Urinary bladder (tissue), 4 donors: Measurements from ENCODE around the gene CACNA1A. TPM values are rescaled to one million over a fixed set of nuclear protein-coding genes. Genes with fewer than 3 reads are reported as not detected.

Experiments used
- DNase-seq: peaks from one replicate; pipeline ENCODE4 v3.0.0-alpha.2; 2015; ENCODE audit errors: extremely low spot score
- H3K27ac ChIP-seq: one replicate; pipeline ENCODE4 v1.5.1; 2013; ENCODE audit warnings: low read depth, mild to moderate bottlenecking, moderate library complexity
- H3K36me3 ChIP-seq: one replicate; pipeline ENCODE4 v1.6.1; 2013; ENCODE audit warnings: mild to moderate bottlenecking, moderate library complexity; ENCODE audit not compliant: insufficient read depth
- H3K4me1 ChIP-seq: one replicate; pipeline ENCODE4 v1.6.1; 2013; ENCODE audit warnings: mild to moderate bottlenecking, moderate library complexity; ENCODE audit not compliant: insufficient read depth
- H3K4me3 ChIP-seq: one replicate; pipeline ENCODE4 v1.5.1; 2013; ENCODE audit warnings: low read depth, low read length
- WGBS: extraction: QIAGEN DNeasy Blood & Tissue Kit; methylation state at CpG from one replicate; pipeline ENCODE4 v1.1.7; 2013; 5-methylcytosine and 5-hydroxymethylcytosine counted together
- polyA plus RNA-seq: library from polyadenylated mRNA; stranded (reverse); fragments of 200-250 nt; gene quantifications from one replicate; pipeline ENCODE4 v1.2.3, GENCODE V29; 2013
- total RNA-seq: library from RNA; depleted of rRNA; stranded (reverse); fragments of >200 nt; gene quantifications from one replicate; pipeline ENCODE4 v1.2.3, GENCODE V29; 2014
- donor health status: healthy with polysubstance abuse.
- donor health status: healthy.

The CACNA1A gene
- total and polyA plus RNA-seq, 2 donors: 0.75 to 1.7 TPM

GRCh38 chr19:13476071-13476470 lies 30.2 kb downstream of the CACNA1A start:
- H3K4me1 ChIP-seq: no peaks in the 10 kb centered on the region
- DNase-seq: no peak
- WGBS: 74% methylated on average over 1 of the region's 1 CpG
- H3K4me3 ChIP-seq: no peak overlapping the region
- H3K36me3 ChIP-seq: no peaks in the 10 kb centered on the region
- H3K27ac ChIP-seq: no peak overlapping the region

- no peaks in the 10 kb centered on the region for H3K36me3 ChIP-seq
- no peak overlapping the region for H3K27ac ChIP-seq
- no peaks in the 10 kb centered on the region for H3K4me1 ChIP-seq
- H3K4me3 ChIP-seq: no peak overlapping the region
- no peak for DNase-seq
These were observed 31.2 kb downstream of the CACNA1A start for GRCh38 chr19:13475044-13475443.

- H3K4me1 ChIP-seq: no peaks in the 10 kb centered on the region
- H3K4me3 ChIP-seq: no peak overlapping the region
- H3K27ac ChIP-seq: no peak overlapping the region
- 79% methylated on average over 5 of the region's 5 CpGs for WGBS
- no peak for DNase-seq
- H3K36me3 ChIP-seq: no peaks in the 10 kb centered on the region
These were observed 39.6 kb downstream of the CACNA1A start for GRCh38 chr19:13466697-13467096.

GRCh38 chr19:13463296-13463695 lies 43.0 kb downstream of the CACNA1A start:
- H3K4me3 ChIP-seq: no peak overlapping the region
- H3K4me1 ChIP-seq: no peaks in the 10 kb centered on the region
- 13% methylated on average over 6 of the region's 6 CpGs for WGBS
- H3K27ac ChIP-seq: no peak overlapping the region
- no peaks in the 10 kb centered on the region for H3K36me3 ChIP-seq
- no peak for DNase-seq

GRCh38 chr19:13461536-13461935 lies 44.7 kb downstream of the CACNA1A start:
- Histone ChIP-seq H3K4me3 (no peak overlapping the region), H3K4me1 (no peaks in the 10 kb centered on the region), H3K36me3 (no peaks in the 10 kb centered on the region), H3K27ac (no peak overlapping the region)
- 76% methylated on average over 12 of the region's 12 CpGs for WGBS
- DNase-seq: no peak

- WGBS: 20% methylated on average over 7 of the region's 7 CpGs
- Histone ChIP-seq H3K4me1 (no peaks in the 10 kb centered on the region), H3K36me3 (no peaks in the 10 kb centered on the region), H3K4me3 (no peak overlapping the region), H3K27ac (no peak overlapping the region)
- no peak for DNase-seq
These were observed 46.2 kb downstream of the CACNA1A start for GRCh38 chr19:13460045-13460444.

GRCh38 chr19:13459351-13459750 lies 46.9 kb downstream of the CACNA1A start:
- Histone ChIP-seq H3K4me1 (no peaks in the 10 kb centered on the region), H3K36me3 (no peaks in the 10 kb centered on the region), H3K27ac (no peak overlapping the region), H3K4me3 (no peak overlapping the region)
- WGBS: 45% methylated on average over 10 of the region's 10 CpGs
- no peak for DNase-seq

GRCh38 chr19:13451434-13451995 lies 54.8 kb downstream of the CACNA1A start:
- Histone ChIP-seq H3K4me3 (no peak overlapping the region), H3K36me3 (no peaks in the 10 kb centered on the region), H3K27ac (no peak overlapping the region), H3K4me1 (no peaks in the 10 kb centered on the region)
- no peak for DNase-seq
- 87% methylated on average over 4 of the region's 4 CpGs for WGBS

- WGBS: 94% methylated on average over 6 of the region's 6 CpGs
- no peak overlapping the region for H3K4me3 ChIP-seq
These were observed 58.3 kb downstream of the CACNA1A start for GRCh38 chr19:13447978-13448377.

GRCh38 chr19:13441810-13442512 lies 64.3 kb downstream of the CACNA1A start:
- 41% methylated on average over 10 of the region's 10 CpGs for WGBS
- Histone ChIP-seq H3K27ac (no peak overlapping the region), H3K36me3 (no peaks in the 10 kb centered on the region), H3K4me3 (no peak overlapping the region), H3K4me1 (no peaks in the 10 kb centered on the region)
- DNase-seq: peak; percentile 20

More at GRCh38 chr19:13447978-13448377, 58.3 kb downstream of the CACNA1A start:
- no peaks in the 10 kb centered on the region for H3K36me3 ChIP-seq
- no peak for DNase-seq
- no peak overlapping the region for H3K27ac ChIP-seq
- H3K4me1 ChIP-seq: no peaks in the 10 kb centered on the region

- 79% methylated on average over 6 of the region's 6 CpGs for WGBS
- H3K36me3 ChIP-seq: no peaks in the 10 kb centered on the region
- no peaks in the 10 kb centered on the region for H3K4me1 ChIP-seq
- no peak overlapping the region for H3K4me3 ChIP-seq
- no peak for DNase-seq
- H3K27ac ChIP-seq: no peak overlapping the region
These were observed 68.2 kb downstream of the CACNA1A start for GRCh38 chr19:13437919-13438618.

- H3K36me3 ChIP-seq: no peaks in the 10 kb centered on the region
- DNase-seq: no peak
- H3K27ac ChIP-seq: no peak overlapping the region
- no peaks in the 10 kb centered on the region for H3K4me1 ChIP-seq
- 82% methylated on average over 1 of the region's 1 CpG for WGBS
- no peak overlapping the region for H3K4me3 ChIP-seq
These were observed 69.9 kb downstream of the CACNA1A start for GRCh38 chr19:13436352-13436751.

- 75% methylated on average over 5 of the region's 5 CpGs for WGBS
- no peaks in the 10 kb centered on the region for H3K36me3 ChIP-seq
- H3K4me1 ChIP-seq: no peaks in the 10 kb centered on the region
- DNase-seq: no peak
- H3K4me3 ChIP-seq: no peak overlapping the region
- H3K27ac ChIP-seq: no peak overlapping the region
These were observed 75.3 kb downstream of the CACNA1A start for GRCh38 chr19:13430790-13431582.
